Inflammatory macrophage treated with lipopolysaccharide for 4 hours (primary cell): ENCODE results near the gene MLF2.
"Not testable (repeated sequence)": the region's sequence is repeated elsewhere in the genome, so short reads cannot be mapped to it uniquely, and the experiment has no call there.

Experiments used
- DNase-seq: peaks from one replicate; pipeline ENCODE4 v3.0.0-alpha.2; 2020

The MLF2 gene

GRCh38 chr12:6729186-6729585 is 23.8 kb downstream of the MLF2 start:
- no peak for DNase-seq

GRCh38 chr12:6725350-6725749 is 27.6 kb downstream of the MLF2 start:
- no peak for DNase-seq

GRCh38 chr12:6724409-6724797 is 28.5 kb downstream of the MLF2 start:
- peak; percentile 69 for DNase-seq

- peak; percentile 99 for DNase-seq
Measured at GRCh38 chr12:6723607-6724408, 29.1 kb downstream of the MLF2 start, which contains the start of gene COPS7A. Gene COPS7A (plus strand): TSS chr12:6724046. CDS start chr12:6724657, 611 bp downstream.

GRCh38 chr12:6722863-6723262 is 30.1 kb downstream of the MLF2 start:
- peak; percentile 17 for DNase-seq

GRCh38 chr12:6716874-6717437 is 36.0 kb downstream of the MLF2 start:
- no peak for DNase-seq

GRCh38 chr12:6716031-6716873 is 36.7 kb downstream of the MLF2 start:
- DNase-seq = not testable (repeated sequence)

GRCh38 chr12:6708960-6709394 is 44.0 kb downstream of the MLF2 start:
- DNase-seq = no peak

- DNase-seq = not testable (repeated sequence)
Measured at GRCh38 chr12:6708351-6708750, 44.6 kb downstream of the MLF2 start.

GRCh38 chr12:6703631-6704030 is 49.3 kb downstream of the MLF2 start:
- no peak for DNase-seq

- no peak for DNase-seq
Measured at GRCh38 chr12:6701078-6701768, 51.7 kb downstream of the MLF2 start.

- no peak for DNase-seq
Measured at GRCh38 chr12:6700646-6701051, 52.3 kb downstream of the MLF2 start, which contains the start of gene PIANP. Gene PIANP (minus strand): TSS chr12:6700815. CDS start chr12:6698061, 2,754 bp downstream.

GRCh38 chr12:6699989-6700645 is 52.8 kb downstream of the MLF2 start:
- DNase-seq = no peak

GRCh38 chr12:6699259-6699988 is 53.5 kb downstream of the MLF2 start:
- DNase-seq = no peak

GRCh38 chr12:6698352-6699046 is 54.4 kb downstream of the MLF2 start:
- DNase-seq = no peak
